Measurements from ENCODE around the gene MED9.

- no peak for TF ChIP-seq CTCF (conservative IDR thresholded peaks at IDR 0.05; ENCODE audit: low read depth, low read length)
- no peak for TF ChIP-seq POLR2A (IDR thresholded peaks at IDR 0.05; ENCODE audit: low read depth, low read length)
- no peak for TF ChIP-seq USF2 (IDR thresholded peaks at IDR 0.05; ENCODE audit: low read depth, low read length)
- TF ChIP-seq ELK1 (IDR thresholded peaks at IDR 0.05; ENCODE audit: borderline replicate concordance, low read depth, low read length), result no peak
Observed at GRCh38 chr17:17454276-17454675, 22.5 kb upstream of the MED9 start.
